Lung (tissue), 12 donors: ENCODE measurements around the gene GIT1. TPM values are rescaled to one million over a fixed set of nuclear protein-coding genes. Genes with fewer than 3 reads are reported as not detected.

ENCODE experiments used
- ATAC-seq: fragments of 200-7000 bp; cut with Tn5 transposase; one replicate; pipeline ENCODE4 v1.9.1; 2020; ENCODE audit warnings: moderate number of reproducible peaks; ENCODE audit not compliant: insufficient read depth, low FRiP score
- DNase-seq, 3 donors: peaks; one replicate each; pipeline ENCODE4 v3.0.0-alpha.2; 2013 to 2017
- H3K27ac ChIP-seq, 2 donors: one replicate each; pipeline ENCODE4 v1.5.1; 2013; ENCODE audit warnings: mild to moderate bottlenecking in 2 of 2, moderate library complexity in 2 of 2, control low read depth in 1 of 2, inconsistent platforms in 1 of 2, low read depth in 1 of 2, low read length in 1 of 2
- H3K27me3 ChIP-seq, 3 donors: one replicate each; pipeline ENCODE4 v1.5.1; 2013; ENCODE audit warnings: low read length in 2 of 3; ENCODE audit not compliant: control insufficient read depth in 3 of 3, insufficient read depth in 3 of 3
- H3K36me3 ChIP-seq, 4 donors: one replicate each; pipeline ENCODE4 v1.5.1; 2013; ENCODE audit warnings: low read length in 4 of 4, mild to moderate bottlenecking in 1 of 4, moderate library complexity in 1 of 4; ENCODE audit not compliant: control insufficient read depth in 4 of 4, insufficient read depth in 4 of 4
- H3K4me1 ChIP-seq, 5 donors: one replicate each; pipeline ENCODE4 v1.5.1; 2013; ENCODE audit warnings: low read length in 5 of 5, mild to moderate bottlenecking in 2 of 5, moderate library complexity in 1 of 5; ENCODE audit not compliant: control insufficient read depth in 5 of 5, insufficient read depth in 5 of 5
- H3K4me3 ChIP-seq: one replicate; pipeline ENCODE4 v1.5.1; 2013; ENCODE audit warnings: mild to moderate bottlenecking, control low read depth, moderate library complexity
- H3K9ac ChIP-seq, 2 donors: one replicate each; pipeline ENCODE4 v1.5.1; 2013; ENCODE audit warnings: low read length in 2 of 2, control low read depth in 1 of 2; ENCODE audit not compliant: insufficient read depth in 1 of 2
- H3K9me3 ChIP-seq, 4 donors: one replicate each; pipeline ENCODE4 v1.5.1; 2013; ENCODE audit warnings: low read length in 3 of 4, mild to moderate bottlenecking in 1 of 4, moderate library complexity in 1 of 4; ENCODE audit not compliant: control insufficient read depth in 4 of 4, insufficient read depth in 3 of 4
- CTCF ChIP-seq: IDR thresholded peaks from 2 replicates; pipeline ENCODE4 v1.5.1; 2012; ENCODE audit warnings: mild to moderate bottlenecking; ENCODE audit errors: control extremely low read depth, extremely low read depth
- WGBS, 2 donors: extraction: QIAGEN DNeasy Blood & Tissue Kit; methylation state at CpG; one replicate each; pipeline ENCODE4 v1.1.7; 2013; 5-methylcytosine and 5-hydroxymethylcytosine counted together
- polyA plus RNA-seq, 2 donors: library from polyadenylated mRNA; stranded (reverse); fragments of 200-250 nt; gene quantifications; one replicate each; pipeline ENCODE4 v1.2.1, GENCODE V29; 2013
- total RNA-seq, 2 donors: library from RNA; depleted of rRNA in 1 of 2; stranded (reverse); fragments of >200 nt in 1 of 2; gene quantifications; one replicate each; pipeline ENCODE4 v1.2.1, GENCODE V29; 2014 to 2021
- donor health status: control.
- donor health status: control.
- donor health status: Bipolar disorder and iron deficiency.
- donor health status: healthy.
- donor health status: DM: yes; HTN: yes; CAD: no.

GIT1 gene
- total and polyA plus RNA-seq, 4 donors = 29.8 to 49.9 (median 41.2) TPM

GRCh38 chr17:29573558-29573869 is 15.9 kb downstream of the GIT1 start:
- peaks cover 3 to 51% (median 20%) of the 10 kb centered on the region in 4 donors for H3K36me3 ChIP-seq
- H3K27me3 ChIP-seq = no peaks in the 10 kb centered on the region
- no peaks in the 10 kb centered on the region for H3K9me3 ChIP-seq
- no peak overlapping the region for H3K9ac ChIP-seq
- WGBS, 2 donors = 88 to 92% methylated on average over 6 of the region's 6 CpGs
- TF ChIP-seq CTCF = no peak
- DNase-seq = no peak
- H3K27ac ChIP-seq = no peak overlapping the region
- no peak for ATAC-seq
- peaks cover 0 to 26% (median 6%) of the 10 kb centered on the region in 5 donors for H3K4me1 ChIP-seq
- H3K4me3 ChIP-seq = no peak overlapping the region

- ATAC-seq = no peak
- H3K9ac ChIP-seq = no peak overlapping the region
- no peaks in the 10 kb centered on the region for H3K27me3 ChIP-seq
- no peaks in the 10 kb centered on the region for H3K9me3 ChIP-seq
- DNase-seq = peak; percentile 53 to 58 (median 58)
- no peak for TF ChIP-seq CTCF
- 35 to 39% methylated on average over 53 to 62 of the region's 62 CpGs for WGBS, 2 donors
- peaks cover 3 to 46% (median 18%) of the 10 kb centered on the region in 4 donors for H3K36me3 ChIP-seq
- no peak overlapping the region for H3K27ac ChIP-seq
- peaks cover 0 to 22% (median 6%) of the 10 kb centered on the region in 5 donors for H3K4me1 ChIP-seq
- H3K4me3 ChIP-seq = no peak overlapping the region
These were observed 16.5 kb downstream of the GIT1 start for GRCh38 chr17:29572691-29573557.

- Histone ChIP-seq H3K9me3 (no peaks in the 10 kb centered on the region), H3K27ac (no peak overlapping the region), H3K9ac (no peak overlapping the region), H3K27me3 (no peaks in the 10 kb centered on the region), H3K4me1 (peaks cover 0 to 22% (median 6%) of the 10 kb centered on the region in 5 donors), H3K36me3 (peaks cover 3 to 39% (median 18%) of the 10 kb centered on the region in 4 donors), H3K4me3 (no peak overlapping the region)
- TF ChIP-seq CTCF = no peak
- DNase-seq = no peak
- ATAC-seq = no peak
- WGBS, 2 donors = 64 to 67% methylated on average over 28 to 30 of the region's 30 CpGs
These were observed 17.4 kb downstream of the GIT1 start for GRCh38 chr17:29571883-29572681.
